Right kidney (tissue), 1 donor: ENCODE data around the gene FLAD1.
A peak's percentile ranks its signal among the peaks of the same experiment; 100 is the strongest.
"Not testable (repeated sequence)": the region's sequence is repeated elsewhere in the genome, so short reads cannot be mapped to it uniquely, and the experiment has no call there.

Experiments
- DNase-seq: peaks from one replicate; pipeline ENCODE4 v3.0.0-alpha.2; 2016

Gene FLAD1

DNA sequence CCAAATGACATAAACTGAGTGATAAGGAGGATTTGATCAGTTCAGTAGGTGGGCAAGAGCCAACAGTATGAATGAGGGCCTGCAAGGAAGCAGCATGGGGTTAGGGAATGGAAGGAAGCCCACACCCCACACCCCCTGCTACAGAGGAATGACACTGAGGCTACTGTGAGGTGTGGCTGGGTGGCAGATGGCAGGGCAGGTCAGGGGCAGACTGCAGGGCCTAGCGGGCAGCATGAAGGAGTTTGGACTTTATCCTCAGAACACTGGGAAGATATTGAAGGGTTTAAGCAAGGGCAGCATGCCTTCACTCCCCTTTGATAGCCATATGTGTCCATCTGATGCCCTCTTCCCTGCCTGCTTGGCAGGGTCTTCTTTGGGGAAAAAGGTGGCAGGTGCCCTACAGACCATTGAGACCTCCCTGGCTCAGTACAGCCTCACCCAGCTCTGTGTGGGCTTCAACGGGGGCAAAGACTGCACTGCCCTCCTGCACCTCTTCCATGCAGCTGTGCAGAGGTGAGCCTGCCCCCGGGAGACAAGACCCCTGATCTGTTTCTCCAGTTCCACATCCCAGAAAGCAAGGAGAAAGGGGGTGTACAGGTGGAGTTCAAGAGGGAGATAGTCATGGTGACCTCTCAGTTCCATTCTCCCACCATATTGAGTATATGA is 6.2 kb downstream of the FLAD1 start:
- no peak for DNase-seq

GRCh38 chr1:154990276-154990675 is 7.1 kb downstream of the FLAD1 start:
- no peak for DNase-seq

GRCh38 chr1:154992721-154993571 is 9.8 kb downstream of the FLAD1 start:
- no peak for DNase-seq

GRCh38 chr1:154993572-154994268 is 10.6 kb downstream of the FLAD1 start, which contains the start of gene LENEP:
TSS of gene LENEP (plus strand) at chr1:154993586. CDS start at chr1:154993608, 22 bp downstream.
- DNase-seq = no peak

- no peak for DNase-seq
Observed at GRCh38 chr1:154994269-154994587, 11.1 kb downstream of the FLAD1 start.

GRCh38 chr1:154994591-154994990 is 11.4 kb downstream of the FLAD1 start:
- no peak for DNase-seq

- DNase-seq = not testable (repeated sequence)
Observed at GRCh38 chr1:154995301-154995983, 12.3 kb downstream of the FLAD1 start.

GRCh38 chr1:154996966-154997701 is 14.0 kb downstream of the FLAD1 start:
- DNase-seq = no peak

DNA sequence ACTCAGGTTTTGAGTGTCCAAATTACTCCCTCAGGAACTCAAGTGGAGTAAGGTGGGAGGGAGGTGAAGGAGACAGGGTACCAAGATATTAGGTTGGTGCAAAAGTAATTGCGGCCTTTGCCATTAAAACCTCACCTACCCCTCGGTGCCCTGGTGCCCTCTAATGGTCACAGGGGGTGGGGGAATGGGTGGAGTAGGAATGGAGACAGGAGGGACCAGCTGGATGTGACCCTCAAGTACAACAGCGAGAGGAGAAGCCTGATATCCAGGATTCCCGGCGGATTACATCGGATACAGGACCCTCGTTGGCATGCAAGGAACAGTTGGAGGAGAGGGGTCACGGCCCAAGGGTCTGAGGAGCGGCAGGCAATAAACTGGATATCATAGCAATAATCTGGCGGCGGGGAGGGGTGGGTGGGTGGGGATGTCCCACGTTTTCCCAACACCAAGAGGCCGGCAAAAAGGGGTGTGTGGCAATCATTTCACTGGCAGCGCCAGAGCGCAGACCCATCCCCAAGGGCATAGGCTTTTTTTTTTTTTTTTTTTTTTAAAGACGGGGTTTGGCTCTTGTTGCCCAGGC is 15.1 kb downstream of the FLAD1 start:
- no peak for DNase-seq

GRCh38 chr1:154998818-154999570 is 15.8 kb downstream of the FLAD1 start:
- peak; percentile 79 for DNase-seq

- peak; percentile 74 for DNase-seq
Observed at GRCh38 chr1:154999571-155000410, 16.6 kb downstream of the FLAD1 start.

DNA sequence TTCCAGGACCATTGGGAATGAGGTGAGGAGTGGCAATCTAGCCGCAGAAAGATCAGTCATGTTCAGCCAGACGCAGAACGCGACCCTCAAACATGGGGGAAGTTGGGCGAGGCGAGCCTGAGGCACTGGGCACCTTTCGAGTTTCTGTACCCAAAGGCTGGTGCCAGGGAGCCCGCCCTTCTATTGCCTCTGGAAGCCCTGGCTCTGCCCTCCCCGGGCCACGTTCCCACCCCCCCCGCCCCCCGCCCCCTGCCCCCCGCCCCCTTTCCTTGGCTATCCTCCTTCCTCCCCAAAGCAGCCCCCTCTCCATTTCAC is 17.2 kb downstream of the FLAD1 start:
- no peak for DNase-seq

DNA sequence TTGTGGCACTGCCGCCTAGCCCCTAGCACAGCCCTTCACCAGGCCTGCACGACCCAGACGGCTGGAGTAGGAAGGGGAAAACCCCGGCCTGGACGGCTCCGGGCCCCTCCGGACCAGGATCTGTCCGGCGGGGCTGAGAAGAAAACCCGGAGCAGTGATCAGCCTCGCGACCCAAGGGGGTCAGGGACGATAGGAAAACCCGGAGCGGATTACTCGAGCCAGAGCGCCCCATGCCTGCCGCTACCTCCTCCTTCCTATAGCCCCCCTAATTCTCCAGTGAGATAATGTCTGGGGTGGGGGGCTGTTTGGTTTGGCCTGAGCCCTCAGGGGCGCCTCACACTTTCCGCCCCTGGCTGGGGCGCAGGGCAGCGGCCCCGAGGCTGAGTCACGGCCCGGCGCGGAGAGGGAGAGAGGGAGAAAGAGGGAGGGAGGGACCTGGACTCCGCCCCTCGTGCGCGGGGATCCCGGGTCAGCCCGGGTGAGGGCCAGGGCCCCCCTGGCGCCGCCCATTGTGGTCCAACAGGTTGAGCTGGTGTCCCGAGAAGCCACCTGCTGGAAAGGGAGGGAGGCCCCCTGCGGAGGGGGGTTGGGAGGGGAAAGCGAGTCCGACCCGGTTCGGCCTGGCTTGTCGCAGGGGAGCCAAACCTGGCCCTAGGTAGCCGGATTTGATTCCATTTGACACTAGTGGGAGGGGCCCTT is 17.7 kb downstream of the FLAD1 start:
- peak; percentile 100 for DNase-seq

DNA sequence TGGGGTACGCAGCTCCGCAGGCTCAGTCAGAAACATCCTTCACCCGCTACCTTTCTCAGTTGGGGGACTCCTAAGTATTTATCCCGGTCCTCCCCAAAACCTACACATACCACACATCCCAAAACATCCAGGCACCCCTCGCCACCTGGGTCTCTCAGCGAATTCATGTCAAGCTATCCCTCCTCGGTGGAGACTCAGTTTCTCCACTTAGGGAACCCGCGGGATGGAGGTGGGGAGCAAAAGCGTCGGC is 18.2 kb downstream of the FLAD1 start:
- no peak for DNase-seq

DNA sequence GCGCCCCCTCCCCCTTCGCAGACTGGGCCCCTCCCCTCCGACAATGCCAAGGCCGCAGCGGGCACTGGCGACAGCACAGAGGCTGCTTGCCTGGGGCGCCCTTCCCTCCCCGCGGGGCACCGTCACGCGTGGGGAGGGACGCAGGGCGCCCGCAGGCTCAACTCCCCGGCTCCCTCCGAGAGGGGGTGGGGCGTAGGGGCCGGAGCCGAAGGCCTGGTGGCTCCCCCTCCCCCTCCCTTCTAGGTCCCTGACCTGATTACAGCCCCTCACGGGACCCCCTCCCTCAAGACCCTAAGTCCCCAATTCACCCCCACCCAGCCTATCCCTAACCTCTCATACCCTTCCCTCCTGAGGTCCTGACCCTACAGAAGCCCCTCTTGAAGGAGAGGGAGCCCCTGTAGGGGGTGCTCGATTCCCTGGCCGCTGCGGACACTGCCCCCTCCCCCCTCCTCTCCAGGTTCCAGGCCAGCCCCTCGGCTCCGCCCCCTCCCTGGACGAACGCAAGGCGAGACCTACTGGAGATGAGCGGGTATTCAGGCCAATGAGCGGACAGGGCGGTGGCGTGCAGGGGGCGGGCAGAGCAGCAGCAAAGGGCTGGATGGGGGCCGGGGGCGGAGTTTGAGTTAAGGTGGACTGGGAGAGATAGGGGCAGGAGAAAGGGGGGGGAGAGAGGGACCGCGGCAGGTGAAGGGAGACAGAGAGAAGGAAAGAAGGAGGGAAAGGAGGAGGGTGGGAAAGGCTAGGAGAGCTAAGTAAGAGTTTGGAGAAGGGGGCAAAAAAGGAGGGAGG is 18.7 kb downstream of the FLAD1 start:
- peak; percentile 93 for DNase-seq

DNA sequence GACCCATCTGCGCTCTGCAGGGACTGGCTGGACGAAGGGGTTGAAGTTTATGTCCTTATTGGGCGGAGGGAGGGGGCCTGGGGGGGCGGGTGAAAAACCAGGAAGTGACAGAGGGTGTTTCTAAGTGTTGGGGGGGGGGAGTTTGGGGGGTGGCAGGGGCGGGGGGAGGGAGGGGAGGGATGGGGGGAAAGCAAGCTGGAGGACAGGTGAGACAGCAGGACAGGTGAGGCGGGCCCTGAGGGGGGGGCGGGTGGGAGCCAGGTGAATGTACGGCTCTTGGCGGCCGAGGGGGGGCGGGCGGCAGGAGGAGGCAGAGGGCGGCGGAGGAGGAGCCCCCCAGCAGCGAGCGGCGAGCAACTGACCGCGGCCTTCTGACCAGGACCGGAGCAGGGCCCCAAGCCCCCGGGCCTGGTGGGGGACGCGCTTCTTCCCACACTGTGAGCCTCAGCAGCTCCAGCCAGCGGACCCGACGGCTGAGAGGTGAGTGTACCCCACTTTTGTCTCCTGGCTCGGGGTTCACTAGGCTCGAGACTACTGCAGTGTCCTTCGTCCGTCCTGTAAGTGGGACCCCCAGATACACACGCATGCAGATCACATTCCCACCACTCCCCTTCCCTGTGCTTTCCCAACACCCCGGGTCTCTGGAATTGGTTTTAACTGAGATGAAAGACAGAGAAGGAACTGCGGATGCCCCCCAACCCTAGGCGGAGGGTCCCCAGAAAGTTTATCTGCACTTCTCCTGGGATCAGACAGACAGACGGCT is 19.5 kb downstream of the FLAD1 start, which contains the start of gene ZBTB7B:
TSS of gene ZBTB7B (plus strand) at position 339 of the 763 bp plus-strand sequence. CDS start 11,859 bp downstream, outside the sequence.
- peak; percentile 75 for DNase-seq

DNA sequence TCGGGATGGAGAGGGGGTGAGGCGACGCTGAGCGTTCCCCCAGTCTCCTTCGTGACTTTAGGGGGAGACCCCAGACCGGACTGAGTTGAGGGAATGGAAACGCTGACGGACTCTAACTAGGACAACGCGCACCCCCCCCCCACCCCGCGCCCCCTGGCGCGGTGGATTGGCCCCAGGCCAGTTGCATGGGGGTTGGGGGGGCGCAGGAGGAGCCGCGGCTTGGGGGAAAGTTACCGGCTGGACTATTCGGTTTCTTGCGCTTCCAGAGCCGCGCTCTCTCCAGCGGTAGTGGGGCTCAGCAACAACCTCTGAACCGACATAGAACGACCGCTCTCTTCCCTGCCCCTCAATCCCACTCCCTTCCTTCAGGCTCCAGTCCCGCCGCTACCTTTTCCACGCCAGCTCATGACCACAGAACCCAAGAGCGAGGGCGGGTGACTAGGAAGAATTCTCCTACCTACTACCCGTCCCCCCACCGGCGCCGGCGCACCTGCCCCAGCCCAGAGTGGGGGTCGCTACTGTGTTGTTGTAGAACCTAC is 20.2 kb downstream of the FLAD1 start:
- peak; percentile 68 for DNase-seq
